Fibroblast of skin of right quadriceps (primary cell): Measurements from ENCODE around the gene SPARCL1.

Experiments
- DNase-seq: peaks from one replicate; pipeline ENCODE4 v3.0.0-alpha.2; 2013

The SPARCL1 gene

DNA sequence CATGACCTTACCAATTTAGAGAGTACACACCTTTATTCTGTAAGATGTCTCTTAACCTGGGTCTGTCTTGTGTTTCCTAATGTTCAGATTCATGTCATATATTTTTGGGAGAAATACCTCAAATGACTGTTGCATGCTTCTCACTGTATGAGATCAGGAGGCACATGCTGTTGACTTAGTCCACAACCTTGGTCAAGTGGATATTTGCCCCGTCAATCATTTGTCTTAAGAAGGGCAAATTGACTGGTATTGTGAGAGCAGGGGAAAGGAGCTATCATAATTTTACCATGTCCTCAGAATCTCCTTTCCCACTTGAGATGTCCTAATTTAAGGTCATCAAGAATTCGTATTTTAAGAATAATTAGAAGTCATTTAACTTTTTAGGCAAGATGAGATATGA lies 95.8 kb downstream of the SPARCL1 start:
- no peak for DNase-seq

DNA sequence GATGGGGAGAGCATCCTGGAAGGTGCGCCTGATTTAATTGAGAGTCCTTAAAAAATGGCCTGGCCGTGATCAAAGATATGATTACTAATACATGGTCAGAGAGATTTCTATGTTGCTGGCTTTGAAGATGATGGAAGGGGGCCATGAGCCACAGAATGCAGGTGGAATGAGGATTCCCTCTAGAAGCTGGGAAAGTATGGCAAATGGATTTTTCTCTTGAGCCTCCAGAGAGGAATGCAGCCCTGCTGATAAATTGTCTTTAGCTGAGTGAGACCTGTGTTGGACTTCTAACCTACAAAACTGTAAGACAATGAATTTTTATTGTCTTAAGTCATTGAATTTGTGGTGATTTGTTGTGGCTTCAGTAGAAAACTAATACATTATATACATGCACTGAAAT lies 99.1 kb downstream of the SPARCL1 start:
- DNase-seq: no peak

DNA sequence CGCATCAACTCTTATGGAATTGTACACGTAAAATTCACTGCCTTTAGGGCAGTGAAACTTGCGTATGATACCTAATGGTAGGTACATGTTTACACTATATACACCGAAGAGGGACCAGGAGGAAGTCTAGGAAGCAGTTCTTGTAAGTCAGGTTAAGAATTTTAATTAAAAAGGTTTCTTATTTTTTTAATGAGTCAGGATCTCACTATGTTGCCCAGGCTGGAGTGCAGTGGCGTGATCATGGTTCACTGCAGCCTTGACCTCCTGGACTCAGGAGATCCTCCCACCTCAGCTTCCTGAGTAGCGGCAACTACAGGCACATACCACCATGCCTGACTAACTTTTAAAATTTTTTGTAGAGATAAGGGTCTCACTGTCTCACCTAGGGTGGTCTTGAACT lies 100.2 kb downstream of the SPARCL1 start:
- no peak for DNase-seq

DNA sequence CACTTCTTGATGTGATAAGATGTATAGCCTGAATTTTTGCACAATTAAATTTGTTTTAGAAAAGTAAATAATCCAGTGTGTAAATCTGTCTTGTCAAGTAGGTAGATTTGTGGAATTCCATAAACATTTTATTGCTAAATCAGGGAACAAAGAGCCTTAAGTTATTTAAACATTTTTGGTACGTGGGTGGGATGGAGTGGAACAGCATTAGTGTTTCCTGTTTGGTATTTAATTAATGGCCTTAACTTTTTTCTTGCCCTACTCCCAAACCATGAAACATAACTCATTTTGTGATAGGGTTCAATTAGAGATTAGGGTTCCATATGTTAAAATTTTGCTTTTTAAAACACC lies 101.7 kb downstream of the SPARCL1 start:
- DNase-seq: peak; percentile 3

DNA sequence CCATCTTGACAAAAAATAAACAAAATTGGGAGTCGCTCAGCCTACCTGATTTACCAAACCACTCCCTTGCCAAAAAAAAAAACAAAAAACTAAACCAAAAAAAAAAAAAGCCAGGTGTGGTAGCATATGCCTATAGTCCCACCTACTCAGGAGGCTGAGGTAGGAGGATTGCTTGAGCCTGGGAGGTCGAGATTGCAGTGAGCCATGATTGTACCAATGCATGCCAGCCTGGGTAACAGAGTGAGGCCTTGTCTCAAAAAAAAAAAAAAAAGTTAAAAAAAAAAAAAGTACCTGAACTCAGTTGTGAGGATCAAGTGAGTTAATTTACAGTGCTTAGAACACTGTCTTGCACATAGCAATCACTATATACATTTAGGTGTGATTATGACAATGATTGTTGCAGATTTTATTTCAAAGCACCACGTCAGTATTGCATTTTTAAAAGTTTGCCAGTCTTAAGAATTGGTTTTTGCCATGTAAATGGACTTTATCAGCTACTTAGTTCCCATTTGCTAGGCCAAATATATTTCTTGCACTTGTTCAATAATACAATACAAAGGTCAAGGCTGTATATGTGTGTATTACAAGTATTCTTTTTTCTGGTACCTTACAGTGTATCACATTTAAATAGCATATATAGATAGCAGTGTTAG lies 102.2 kb downstream of the SPARCL1 start:
- no peak for DNase-seq

DNA sequence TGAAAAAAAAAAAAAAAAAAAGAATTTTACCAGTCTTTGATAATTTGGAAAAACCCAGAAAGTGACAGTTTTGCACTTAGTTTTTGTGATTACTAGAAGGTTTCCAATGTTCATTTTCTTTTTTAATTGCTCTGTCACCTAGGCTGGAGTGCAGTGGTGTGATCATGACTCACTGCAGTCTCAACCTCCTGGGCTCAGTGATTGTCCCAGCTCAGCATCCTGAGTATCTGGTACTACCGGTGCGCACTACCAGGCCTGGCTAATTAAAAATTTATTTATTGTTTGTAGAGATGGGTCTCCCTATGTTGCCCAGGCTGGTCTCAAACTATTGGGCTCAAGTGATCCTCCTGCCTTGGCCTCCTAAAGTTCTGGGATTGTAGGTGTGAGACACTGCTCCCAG lies 103.5 kb downstream of the SPARCL1 start:
- no peak for DNase-seq

DNA sequence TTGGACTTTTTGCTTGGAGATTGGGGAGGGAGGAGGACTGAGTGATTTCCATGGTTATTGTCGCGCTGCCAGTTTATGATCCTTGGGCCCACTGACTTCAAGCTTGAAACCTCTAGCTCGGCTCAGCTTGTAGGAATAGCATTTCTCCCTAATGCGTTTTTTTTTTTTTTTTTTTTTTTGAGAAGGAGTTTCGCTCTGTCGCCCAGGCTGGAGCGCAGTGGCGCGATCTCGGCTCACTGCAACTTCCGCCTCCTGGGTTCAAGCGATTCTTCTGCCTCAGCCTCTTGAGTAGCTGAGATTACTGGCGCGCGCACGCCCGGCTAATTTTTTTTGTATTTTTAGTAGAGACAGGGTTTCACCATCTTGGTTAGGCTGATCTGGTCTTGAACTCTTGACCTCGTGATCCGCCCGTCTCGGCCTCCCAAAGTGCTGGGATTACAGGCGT lies 105.1 kb downstream of the SPARCL1 start:
- peak; percentile 7 for DNase-seq
